HL-60 (cell line): ENCODE results near the gene KCNG2.

Experiments
- GABPA ChIP-seq: IDR thresholded peaks from 2 replicates; pipeline ENCODE4 v1.6.1; 2012; ENCODE audit warnings: low read depth
- POLR2AphosphoS5 ChIP-seq: IDR thresholded peaks from 2 replicates; pipeline ENCODE4 v1.6.1; 2012; ENCODE audit warnings: low read depth
- SPI1 ChIP-seq: IDR thresholded peaks from 2 replicates; pipeline ENCODE4 v1.6.1; 2012; ENCODE audit warnings: low read depth, mild to moderate bottlenecking, borderline replicate concordance
- TF ChIP-seq, protein P1 (sequence below): IDR thresholded peaks from one replicate; pipeline ENCODE4 v1.5.1; 2011; ENCODE audit warnings: low read length, control low read depth, inconsistent platforms; ENCODE audit not compliant: insufficient read depth
- TF ChIP-seq, protein P2 (sequence below): IDR thresholded peaks from 2 replicates; pipeline ENCODE4 v1.6.1; 2012; ENCODE audit warnings: low read depth; ENCODE audit not compliant: insufficient replicate concordance

DNA sequence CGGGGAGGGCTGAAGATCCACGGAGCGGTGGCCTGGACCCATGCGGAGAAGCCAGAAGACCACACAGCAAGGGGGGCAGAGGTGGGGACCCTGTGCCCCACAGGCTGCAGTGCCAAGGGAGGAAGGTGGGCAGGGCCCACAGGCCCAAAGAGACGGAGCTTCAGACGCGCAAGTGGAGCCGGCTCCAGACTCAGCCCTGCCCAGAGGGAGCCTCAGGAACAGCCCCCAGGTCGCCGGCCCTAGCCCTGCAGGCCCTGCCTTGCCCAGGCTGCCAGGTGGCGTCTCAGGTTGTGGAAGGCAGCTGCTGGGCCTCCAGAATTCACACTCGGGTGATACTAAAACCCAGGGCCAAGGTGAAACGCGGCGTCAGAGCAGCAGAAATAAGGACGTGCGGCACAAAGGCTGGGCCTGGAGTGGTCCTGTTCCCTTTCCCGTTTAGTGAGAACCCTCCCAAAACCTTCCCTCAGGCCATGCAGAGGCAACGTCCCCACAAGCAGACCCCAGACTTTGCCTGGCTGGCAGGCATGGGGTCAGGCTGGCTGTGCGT, 116.9 kb downstream of the KCNG2 start:
- TF ChIP-seq, protein P1, sequence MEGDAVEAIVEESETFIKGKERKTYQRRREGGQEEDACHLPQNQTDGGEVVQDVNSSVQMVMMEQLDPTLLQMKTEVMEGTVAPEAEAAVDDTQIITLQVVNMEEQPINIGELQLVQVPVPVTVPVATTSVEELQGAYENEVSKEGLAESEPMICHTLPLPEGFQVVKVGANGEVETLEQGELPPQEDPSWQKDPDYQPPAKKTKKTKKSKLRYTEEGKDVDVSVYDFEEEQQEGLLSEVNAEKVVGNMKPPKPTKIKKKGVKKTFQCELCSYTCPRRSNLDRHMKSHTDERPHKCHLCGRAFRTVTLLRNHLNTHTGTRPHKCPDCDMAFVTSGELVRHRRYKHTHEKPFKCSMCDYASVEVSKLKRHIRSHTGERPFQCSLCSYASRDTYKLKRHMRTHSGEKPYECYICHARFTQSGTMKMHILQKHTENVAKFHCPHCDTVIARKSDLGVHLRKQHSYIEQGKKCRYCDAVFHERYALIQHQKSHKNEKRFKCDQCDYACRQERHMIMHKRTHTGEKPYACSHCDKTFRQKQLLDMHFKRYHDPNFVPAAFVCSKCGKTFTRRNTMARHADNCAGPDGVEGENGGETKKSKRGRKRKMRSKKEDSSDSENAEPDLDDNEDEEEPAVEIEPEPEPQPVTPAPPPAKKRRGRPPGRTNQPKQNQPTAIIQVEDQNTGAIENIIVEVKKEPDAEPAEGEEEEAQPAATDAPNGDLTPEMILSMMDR: no peak
- TF ChIP-seq POLR2AphosphoS5: no peak
- TF ChIP-seq, protein P2, sequence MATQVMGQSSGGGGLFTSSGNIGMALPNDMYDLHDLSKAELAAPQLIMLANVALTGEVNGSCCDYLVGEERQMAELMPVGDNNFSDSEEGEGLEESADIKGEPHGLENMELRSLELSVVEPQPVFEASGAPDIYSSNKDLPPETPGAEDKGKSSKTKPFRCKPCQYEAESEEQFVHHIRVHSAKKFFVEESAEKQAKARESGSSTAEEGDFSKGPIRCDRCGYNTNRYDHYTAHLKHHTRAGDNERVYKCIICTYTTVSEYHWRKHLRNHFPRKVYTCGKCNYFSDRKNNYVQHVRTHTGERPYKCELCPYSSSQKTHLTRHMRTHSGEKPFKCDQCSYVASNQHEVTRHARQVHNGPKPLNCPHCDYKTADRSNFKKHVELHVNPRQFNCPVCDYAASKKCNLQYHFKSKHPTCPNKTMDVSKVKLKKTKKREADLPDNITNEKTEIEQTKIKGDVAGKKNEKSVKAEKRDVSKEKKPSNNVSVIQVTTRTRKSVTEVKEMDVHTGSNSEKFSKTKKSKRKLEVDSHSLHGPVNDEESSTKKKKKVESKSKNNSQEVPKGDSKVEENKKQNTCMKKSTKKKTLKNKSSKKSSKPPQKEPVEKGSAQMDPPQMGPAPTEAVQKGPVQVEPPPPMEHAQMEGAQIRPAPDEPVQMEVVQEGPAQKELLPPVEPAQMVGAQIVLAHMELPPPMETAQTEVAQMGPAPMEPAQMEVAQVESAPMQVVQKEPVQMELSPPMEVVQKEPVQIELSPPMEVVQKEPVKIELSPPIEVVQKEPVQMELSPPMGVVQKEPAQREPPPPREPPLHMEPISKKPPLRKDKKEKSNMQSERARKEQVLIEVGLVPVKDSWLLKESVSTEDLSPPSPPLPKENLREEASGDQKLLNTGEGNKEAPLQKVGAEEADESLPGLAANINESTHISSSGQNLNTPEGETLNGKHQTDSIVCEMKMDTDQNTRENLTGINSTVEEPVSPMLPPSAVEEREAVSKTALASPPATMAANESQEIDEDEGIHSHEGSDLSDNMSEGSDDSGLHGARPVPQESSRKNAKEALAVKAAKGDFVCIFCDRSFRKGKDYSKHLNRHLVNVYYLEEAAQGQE: no peak
- no peak for TF ChIP-seq GABPA
- no peak for TF ChIP-seq SPI1
